Vagina (tissue), 2 donors: ENCODE data around the gene ELAVL2.

Experiments
- CTCF ChIP-seq, 3 experiments: fragments of 450-650 bp in 2 of 3; fragments of 200-600 bp in 1 of 3; sonication (generic) in 1 of 3; IDR thresholded peaks; one replicate each; pipeline ENCODE4 v1.5.1; 2017 to 2019; ENCODE audit warnings: antibody characterized with exemption in 3 of 3, mild to moderate bottlenecking in 2 of 3, moderate library complexity in 2 of 3
- POLR2A ChIP-seq, 2 donors: fragments of 450-650 bp; IDR thresholded peaks; one replicate each; pipeline ENCODE4 v1.6.1; 2017; ENCODE audit warnings: antibody characterized with exemption in 2 of 2, mild to moderate bottlenecking in 2 of 2, moderate library complexity in 2 of 2
- POLR2AphosphoS5 ChIP-seq, 2 donors: sonication (generic); formaldehyde crosslinking; IDR thresholded peaks; one replicate each; pipeline ENCODE4 v1.9.0; 2017; ENCODE audit warnings: antibody characterized with exemption in 2 of 2, mild to moderate bottlenecking in 2 of 2, low read depth in 1 of 2; ENCODE audit not compliant: insufficient read depth in 1 of 2

- TF ChIP-seq CTCF (IDR thresholded peaks at IDR 0.05) (no peak), POLR2A (IDR thresholded peaks at IDR 0.05) (no peak), POLR2AphosphoS5 (IDR thresholded peaks at IDR 0.05; ENCODE audit: insufficient read depth in 1 of 2, low read depth in 1 of 2) (no peak)
Measured at GRCh38 chr9:23702311-23702922, 123.6 kb downstream of the ELAVL2 start.
